HepG2 (cell line): ENCODE results near the gene ECSIT. TPM values are rescaled to one million over a fixed set of nuclear protein-coding genes. Genes with fewer than 3 reads are reported as not detected.

Source experiments
- ASH2L ChIP-seq: fragments of 300-600, 200-600 bp; sonication (generic); IDR thresholded peaks from 2 replicates; pipeline ENCODE4 v1.7.0; 2017; ENCODE audit warnings: low read depth, mild to moderate bottlenecking, moderate library complexity, mixed read lengths, low read length; ENCODE audit not compliant: insufficient read length
- ATRX ChIP-seq: sonication (generic); formaldehyde crosslinking; IDR thresholded peaks from 2 replicates; pipeline ENCODE4 v1.4.0; 2020; ENCODE audit warnings: missing genetic modification reagents, borderline replicate concordance
- HMG20B ChIP-seq: conservative IDR thresholded peaks from 2 replicates; pipeline ENCODE4 v1.6.1; 2016; ENCODE audit warnings: missing genetic modification reagents, missing compliant biosample characterization
- NAIF1 ChIP-seq: sonication (generic); formaldehyde crosslinking; IDR thresholded peaks from 2 replicates; pipeline ENCODE4 v1.5.0; 2020; ENCODE audit warnings: mild to moderate bottlenecking, missing genetic modification reagents, borderline replicate concordance
- NFYC ChIP-seq: IDR thresholded peaks from 2 replicates; pipeline ENCODE4 v1.6.1; 2016; ENCODE audit warnings: missing genetic modification reagents, missing compliant biosample characterization
- NR3C1 ChIP-seq: sonication (generic); formaldehyde crosslinking; IDR thresholded peaks from 2 replicates; pipeline ENCODE4 v1.4.0; 2020; ENCODE audit warnings: missing genetic modification reagents
- RFX5 ChIP-seq: IDR thresholded peaks from 2 replicates; pipeline ENCODE4 v1.6.1; 2011; ENCODE audit warnings: low read depth, low read length, improper control_type of control experiment
- SMARCC2 ChIP-seq: fragments of 450-650 bp; IDR thresholded peaks from 2 replicates; pipeline ENCODE4 v1.6.1; 2017; ENCODE audit warnings: antibody characterized with exemption, mild to moderate bottlenecking
- USF2 ChIP-seq, 2 experiments: sonication (generic) in 1 of 2; formaldehyde crosslinking in 1 of 2; IDR thresholded peaks; 2 replicates each; pipeline versions ENCODE4 v1.5.1 to v1.6.1; 2011 to 2020; ENCODE audit warnings: borderline replicate concordance in 1 of 2, low read depth in 1 of 2, low read length in 1 of 2, mild to moderate bottlenecking in 1 of 2, missing genetic modification reagents in 1 of 2, moderate library complexity in 1 of 2
- ZBTB40 ChIP-seq, 2 experiments: fragments of 450-650 bp in 1 of 2; sonication (generic) in 1 of 2; formaldehyde crosslinking in 1 of 2; IDR thresholded peaks; 2 replicates each; pipeline versions ENCODE4 v1.6.1 to v1.8.0; 2016 to 2022; ENCODE audit warnings: antibody characterized with exemption in 1 of 2, mild to moderate bottlenecking in 1 of 2, missing genetic modification reagents in 1 of 2
- ZFY ChIP-seq: sonication (generic); formaldehyde crosslinking; IDR thresholded peaks from 2 replicates; pipeline ENCODE4 v1.4.0; 2020; ENCODE audit warnings: missing genetic modification reagents
- ZNF414 ChIP-seq: sonication (generic); formaldehyde crosslinking; IDR thresholded peaks from 2 replicates; pipeline ENCODE4 v1.5.0; 2020; ENCODE audit warnings: missing genetic modification reagents
- ZNF883 ChIP-seq: sonication (generic); formaldehyde crosslinking; IDR thresholded peaks from 2 replicates; pipeline ENCODE4 v1.5.1; 2020; ENCODE audit warnings: mild to moderate bottlenecking, missing genetic modification reagents; ENCODE audit errors: not compliant biosample characterization
- ZSCAN5A ChIP-seq: sonication (generic); formaldehyde crosslinking; IDR thresholded peaks from 2 replicates; pipeline ENCODE4 v1.8.0; 2022; ENCODE audit warnings: mild to moderate bottlenecking, missing genetic modification reagents, borderline replicate concordance
- polyA plus RNA-seq, 8 experiments: library from polyadenylated mRNA; depleted of rRNA in 3 of 8; stranded (reverse) in 7 of 8; unstranded in 1 of 8; fragments of >200 nt; fragmentation: Illumina TruSeq in 4 of 8; extraction: Trizol in 4 of 8; gene quantifications; 2 replicates each; pipeline versions ENCODE4 v1.2.1 to v1.2.3, GENCODE V29; 2011 to 2016; ENCODE audit warnings: low read depth in 4 of 8, missing spikeins in 1 of 8, mixed read lengths in 1 of 8; ENCODE audit not compliant: insufficient read depth in 1 of 8
- total RNA-seq, 5 experiments: library from RNA; depleted of rRNA; stranded (reverse); fragments of >200 nt; fragmentation: Illumina TruSeq; extraction: Trizol; gene quantifications; 2 replicates each; pipeline ENCODE4 v1.2.3, GENCODE V29; 2016; ENCODE audit warnings: low read depth in 1 of 5

The ECSIT gene
- total and polyA plus RNA-seq, 2 of the 13 experiments (the other 11 are each of a cell fraction or from before 2014, with no cell fraction given) = 36.4 to 62.3 TPM

- TF ChIP-seq ZNF883 (CRISPR knock-in tag) = peak; percentile 70
- 0 out of 2 replicates have a peak, but pooled peaks have one; percentile 24 for TF ChIP-seq ZNF414 (CRISPR knock-in tag)
- TF ChIP-seq ATRX = no peak
- peak; percentile 32; the same call in 1 of the 2 replicates for TF ChIP-seq NFYC (CRISPR knock-in tag)
- no peak for TF ChIP-seq SMARCC2
- no peak for TF ChIP-seq HMG20B (CRISPR knock-in tag)
- no peak for TF ChIP-seq NAIF1 (CRISPR knock-in tag)
- peak; percentile 91 for TF ChIP-seq USF2 (IDR thresholded peaks at IDR 0.05; ENCODE audit: low read depth, low read length)
- peak; percentile 90; the same call in 1 of the 2 replicates for TF ChIP-seq USF2 (CRISPR knock-in tag; IDR thresholded peaks at IDR 0.05; ENCODE audit: borderline replicate concordance)
- TF ChIP-seq ZBTB40 (IDR thresholded peaks at IDR 0.05) = no peak
- no peak; the same call in 1 of the 2 replicates for TF ChIP-seq ZBTB40 (CRISPR knock-in tag; IDR thresholded peaks at IDR 0.05)
- peak; percentile 69 for TF ChIP-seq ZFY (CRISPR knock-in tag)
- TF ChIP-seq ZSCAN5A = peak; percentile 77; the same call in 1 of the 2 replicates
- TF ChIP-seq RFX5 = no peak
- no peak for TF ChIP-seq NR3C1 (CRISPR knock-in tag)
- TF ChIP-seq ASH2L = no peak
These were observed 46.4 kb downstream of the ECSIT start (continued) for GRCh38 chr19:11482384-11483050.
